ENCODE data around the gene CD300C.
"Not testable (repeated sequence)": the region's sequence is repeated elsewhere in the genome, so short reads cannot be mapped to it uniquely, and the experiment has no call there.

The CD300C gene

DNA sequence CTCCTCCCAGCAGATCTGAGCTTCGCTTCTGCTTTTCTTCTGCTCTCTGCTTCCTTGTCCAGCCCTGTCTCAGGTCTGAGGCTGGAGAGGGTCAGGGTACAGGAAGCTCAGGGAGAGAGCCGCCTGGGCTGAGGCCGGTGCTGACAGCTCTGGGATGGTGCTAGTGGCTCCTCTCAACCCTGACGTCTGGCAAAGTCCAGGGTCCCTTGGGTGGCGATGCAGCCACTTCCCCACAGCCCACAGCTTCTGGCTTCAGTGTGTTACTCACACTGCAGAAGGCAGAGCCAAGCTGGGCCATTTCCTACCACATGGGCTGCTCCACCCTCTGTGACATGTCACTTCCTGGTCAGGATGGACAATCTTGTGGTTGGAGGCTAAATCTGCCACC, at the start of gene CD300C:
Gene CD300C, minus strand, starts transcription at position 273 of the 388 bp plus-strand sequence. CDS start 333 bp downstream, outside the sequence.
- DNase-seq (ENCODE audit: low read depth), result no peak

- DNase-seq (ENCODE audit: low read depth), result no peak
Observed at GRCh38 chr17:74595037-74595750, 49.3 kb upstream of the CD300C start.

DNA sequence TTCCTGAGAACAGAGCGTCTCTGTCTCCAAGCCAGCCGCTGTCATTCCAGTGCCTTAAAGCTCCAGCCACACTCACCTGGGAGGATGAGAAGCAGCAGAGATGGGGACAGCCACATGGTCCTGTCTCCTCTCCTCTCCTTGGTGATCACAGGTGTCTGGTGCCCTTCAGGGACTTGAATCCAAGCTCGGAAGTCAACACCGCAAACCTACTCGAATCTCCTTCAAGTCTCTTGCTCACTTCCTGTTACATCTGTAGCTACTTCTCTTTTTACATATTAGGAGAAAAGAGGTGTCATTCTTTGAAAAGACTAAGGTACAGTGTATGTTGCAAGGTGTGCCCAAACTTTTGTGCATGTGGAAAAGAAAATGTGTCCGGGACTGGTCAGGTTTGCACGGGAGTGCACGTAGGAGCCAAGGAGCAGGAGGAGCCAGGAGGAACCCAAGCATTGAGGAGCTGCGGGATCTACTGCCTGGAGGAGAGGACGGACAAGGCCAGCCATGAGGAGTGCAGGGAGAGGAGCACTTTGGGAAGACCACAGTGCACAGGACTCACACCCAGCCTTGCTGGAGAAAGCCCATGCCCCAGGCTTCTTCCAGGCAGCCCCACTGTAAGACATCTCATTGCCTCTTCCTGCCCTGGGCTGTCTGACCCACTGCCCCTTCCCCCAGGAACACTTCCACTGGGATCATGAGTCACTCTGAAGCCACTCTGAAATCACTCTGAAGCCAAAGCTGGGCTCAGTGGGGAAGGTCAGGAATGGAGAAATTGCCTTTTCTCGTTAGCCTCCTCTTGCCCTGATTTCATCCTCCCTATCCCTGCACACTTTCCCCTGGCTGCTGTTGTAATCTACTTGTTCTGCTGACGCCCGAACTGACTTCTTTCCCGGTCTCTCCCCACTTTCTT, 46.4 kb upstream of the CD300C start, which contains the start of gene CD300LD:
Gene CD300LD, minus strand, starts transcription at position 197 of the 904 bp plus-strand sequence. Its CDS starts 81 bp downstream, at position 116.
- DNase-seq (ENCODE audit: low read depth), result no peak

DNA sequence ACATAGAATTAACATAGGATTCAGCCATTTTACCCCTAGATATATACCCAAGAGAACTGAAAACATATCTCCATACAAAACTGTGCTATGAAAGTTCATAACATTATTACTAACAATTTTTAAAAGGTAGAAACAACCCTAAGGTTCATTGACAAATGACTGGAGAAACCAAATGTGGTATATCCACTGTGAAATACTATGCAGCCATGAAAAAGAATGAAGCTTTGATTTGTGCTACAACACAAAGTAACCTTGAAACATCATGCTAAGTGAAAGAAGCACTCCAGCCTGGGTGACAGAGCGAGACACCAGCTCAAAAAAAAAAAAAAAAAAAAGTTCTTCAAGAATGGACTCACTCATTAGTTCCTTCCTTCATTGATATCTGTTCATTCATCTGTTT, 45.6 kb upstream of the CD300C start:
- no peak for DNase-seq (ENCODE audit: low read depth)

DNA sequence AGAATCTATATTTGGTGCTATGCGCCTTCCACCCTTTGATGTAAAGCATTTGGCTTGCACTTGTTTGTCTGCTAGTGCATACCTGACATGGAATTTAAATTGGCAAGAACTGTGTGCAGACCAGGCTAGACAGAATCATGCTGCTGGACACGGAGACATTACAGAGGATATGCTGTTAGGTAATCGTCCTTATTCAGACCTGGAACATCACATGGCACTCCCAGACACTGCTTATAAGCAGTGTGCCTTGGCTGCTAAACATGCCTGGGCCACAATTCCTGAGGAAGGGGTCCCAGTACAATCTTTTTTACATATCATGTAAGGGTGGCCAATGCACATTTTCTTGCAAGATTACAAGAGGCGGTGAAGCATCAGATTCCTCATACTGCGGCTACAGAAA, 39.8 kb upstream of the CD300C start:
- no peak for DNase-seq (ENCODE audit: low read depth)

- DNase-seq (ENCODE audit: low read depth), result no peak
Observed at GRCh38 chr17:74584292-74585060, 38.6 kb upstream of the CD300C start.

GRCh38 chr17:74582633-74583032, 36.7 kb upstream of the CD300C start:
- no peak for DNase-seq (ENCODE audit: low read depth)

DNA sequence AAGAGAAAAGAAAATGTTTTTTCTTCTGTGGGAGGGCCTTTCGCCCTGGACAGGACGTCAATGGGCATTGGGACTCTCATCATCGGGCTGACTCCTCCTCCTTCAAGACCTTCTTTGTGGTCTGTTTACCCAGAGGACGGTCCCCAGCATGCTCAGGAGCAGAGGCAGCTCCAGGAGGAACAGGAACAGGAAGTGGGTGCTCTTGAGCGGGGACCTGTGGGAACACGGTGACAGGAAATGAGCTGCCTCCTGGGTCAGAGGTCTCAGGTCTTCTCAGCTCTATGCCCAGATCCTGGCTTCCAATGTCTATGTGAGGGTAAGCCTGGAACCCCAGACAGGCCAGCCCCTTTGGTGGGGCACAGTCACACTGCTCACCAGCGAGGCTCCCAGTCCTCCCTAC, 34.0 kb upstream of the CD300C start:
- no peak for DNase-seq (ENCODE audit: low read depth)

DNA sequence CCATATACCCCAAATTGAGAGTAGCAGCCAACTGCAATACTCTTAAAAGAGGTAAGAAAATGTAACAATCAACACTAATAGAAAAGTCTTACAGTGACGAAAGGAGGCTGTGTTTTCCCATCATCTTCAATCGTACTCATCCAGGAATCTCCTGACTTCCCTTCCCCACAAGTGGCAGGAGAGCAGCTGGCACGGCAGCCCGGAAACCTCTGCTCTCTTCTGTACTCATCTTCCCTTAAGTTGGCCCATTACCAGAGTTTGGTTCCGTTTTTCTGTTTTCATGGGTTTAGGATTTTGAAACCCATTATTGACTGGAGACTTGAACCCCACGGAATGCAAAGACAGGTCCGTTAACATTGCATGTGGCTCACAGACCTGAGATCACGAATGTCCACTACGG, 33.1 kb upstream of the CD300C start:
- no peak for DNase-seq (ENCODE audit: low read depth)

GRCh38 chr17:74574489-74575142, 28.7 kb upstream of the CD300C start:
- no peak for DNase-seq (ENCODE audit: low read depth)

DNA sequence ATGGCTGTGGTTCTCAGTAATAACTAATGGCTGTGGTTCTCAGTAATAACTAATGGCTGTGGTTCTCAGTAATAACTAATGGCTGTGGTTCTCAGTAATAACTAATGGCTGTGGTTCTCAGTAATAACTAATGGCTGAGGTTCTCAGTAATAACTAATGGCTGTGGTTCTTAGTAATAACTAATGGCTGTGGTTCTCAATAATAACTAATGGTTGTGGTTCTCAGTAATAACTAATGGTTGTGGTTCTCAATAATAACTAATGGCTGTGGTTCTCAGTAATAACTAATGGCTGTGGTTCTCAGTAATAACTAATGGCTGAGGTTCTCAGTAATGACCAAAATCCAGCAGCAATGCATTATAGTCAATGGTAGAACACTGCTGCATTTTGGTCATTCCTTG, 27.7 kb upstream of the CD300C start:
- DNase-seq (ENCODE audit: low read depth), result not testable (repeated sequence)

DNA sequence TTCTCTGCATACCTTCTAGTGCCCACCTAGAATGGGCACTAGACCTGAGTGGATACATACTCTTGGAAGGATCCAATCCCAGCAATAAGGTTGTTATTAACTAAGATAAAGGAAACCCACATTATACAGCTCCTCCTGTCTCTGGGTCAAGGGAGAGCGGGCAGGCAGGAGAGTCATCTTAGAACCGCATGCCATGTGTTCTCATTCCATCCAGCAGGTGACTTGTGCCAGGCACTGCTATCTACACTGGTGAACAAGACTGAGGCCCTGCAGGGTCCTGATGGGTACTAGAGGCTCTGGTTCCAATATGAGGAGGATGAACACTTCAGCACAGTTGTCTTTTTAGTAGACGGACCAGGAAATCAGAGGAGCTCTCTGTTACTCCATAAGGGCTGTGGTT, 27.3 kb upstream of the CD300C start:
- no peak for DNase-seq (ENCODE audit: low read depth)

DNA sequence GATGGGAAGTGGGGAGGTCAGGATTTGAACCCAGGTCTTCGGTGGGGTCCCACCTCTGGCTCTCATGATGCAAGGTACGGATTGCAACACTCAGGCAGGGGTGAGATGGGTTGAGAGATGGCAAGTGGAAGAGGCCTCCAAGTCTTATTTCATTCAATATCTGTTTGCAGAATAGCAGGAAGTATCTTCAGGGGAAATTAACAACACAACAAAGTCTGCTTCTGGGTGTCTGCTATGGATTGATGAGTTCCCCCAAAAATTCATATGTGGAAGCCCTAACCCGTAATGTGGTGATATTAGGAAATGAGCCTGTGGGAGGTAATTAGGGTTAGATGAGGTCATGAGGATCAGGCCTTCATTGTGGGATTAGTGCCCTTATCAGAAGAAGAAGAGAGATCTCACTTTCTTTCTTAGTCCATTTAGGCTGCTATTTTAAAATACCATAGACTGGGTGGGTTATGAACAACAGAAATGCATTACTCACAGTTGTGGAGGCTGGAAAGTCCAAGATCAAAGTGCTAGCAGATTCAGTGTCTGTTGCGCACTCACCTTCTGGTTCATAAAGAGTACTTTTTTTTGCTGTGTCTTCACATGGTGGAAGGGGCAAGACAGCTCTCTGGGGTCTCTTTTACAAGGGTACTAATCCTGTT, 25.8 kb upstream of the CD300C start:
- DNase-seq (ENCODE audit: low read depth), result no peak

- no peak for DNase-seq (ENCODE audit: low read depth)
Observed at GRCh38 chr17:74569020-74570003, 23.4 kb upstream of the CD300C start.

DNA sequence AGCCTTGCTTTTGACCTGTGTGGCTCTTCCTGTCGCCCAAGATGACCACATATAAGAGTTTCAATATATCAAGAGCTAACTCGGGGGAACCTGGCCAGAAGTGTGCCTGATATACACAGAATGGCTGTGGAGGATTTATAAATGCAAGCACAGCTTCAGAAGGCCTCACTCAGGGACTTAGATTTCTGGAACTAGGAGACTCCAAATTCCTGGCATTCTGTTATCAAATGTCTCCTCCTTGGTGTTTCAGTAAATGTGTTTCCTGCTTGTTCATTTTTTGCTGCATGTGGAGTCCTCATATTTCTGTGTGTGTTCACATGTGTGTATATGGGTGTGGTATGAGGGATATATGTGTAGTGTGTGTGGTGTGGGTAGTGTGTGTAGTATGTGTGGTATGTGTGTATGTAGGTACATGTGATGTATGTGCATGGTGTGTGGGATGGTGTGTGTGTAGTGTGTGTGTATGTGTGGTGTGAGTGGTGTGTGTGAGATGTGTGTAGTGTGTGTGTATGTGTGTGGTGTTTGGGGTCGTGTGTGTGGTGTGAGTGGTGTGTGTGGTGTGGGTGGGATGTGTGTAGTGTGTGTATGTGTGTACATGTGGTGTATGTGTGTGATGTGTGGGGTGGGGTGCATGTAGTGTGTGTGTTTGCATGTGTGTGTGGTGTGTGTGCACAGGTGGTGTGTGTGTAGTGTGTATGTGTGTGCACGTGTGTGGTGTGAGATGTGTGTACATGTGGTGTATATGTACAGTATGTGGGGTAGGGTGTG, 22.4 kb upstream of the CD300C start:
- DNase-seq (ENCODE audit: low read depth), result no peak

DNA sequence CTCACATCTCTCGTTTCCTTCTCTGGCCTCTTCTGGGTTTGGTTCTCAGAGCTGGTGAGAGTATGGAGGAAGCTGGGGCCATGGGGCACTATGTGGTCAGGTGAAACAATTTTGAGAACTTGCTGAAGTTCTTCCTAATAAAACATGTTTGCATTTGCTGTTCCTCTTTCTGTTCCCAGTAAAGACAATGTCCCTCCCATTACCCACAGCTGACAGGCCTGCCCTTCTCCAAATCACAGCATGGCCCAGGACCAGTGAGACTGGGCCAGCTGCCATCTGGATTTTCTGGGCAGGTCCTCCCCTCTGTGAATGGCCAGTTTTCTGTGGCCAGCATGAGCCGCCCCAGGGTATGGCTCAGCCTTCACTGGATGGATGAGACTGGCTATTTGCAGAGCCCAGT, 21.5 kb upstream of the CD300C start, which contains the start of gene CD300H:
Gene CD300H, minus strand, starts transcription at position 113 of the 400 bp plus-strand sequence.
- DNase-seq (ENCODE audit: low read depth), result no peak

DNA sequence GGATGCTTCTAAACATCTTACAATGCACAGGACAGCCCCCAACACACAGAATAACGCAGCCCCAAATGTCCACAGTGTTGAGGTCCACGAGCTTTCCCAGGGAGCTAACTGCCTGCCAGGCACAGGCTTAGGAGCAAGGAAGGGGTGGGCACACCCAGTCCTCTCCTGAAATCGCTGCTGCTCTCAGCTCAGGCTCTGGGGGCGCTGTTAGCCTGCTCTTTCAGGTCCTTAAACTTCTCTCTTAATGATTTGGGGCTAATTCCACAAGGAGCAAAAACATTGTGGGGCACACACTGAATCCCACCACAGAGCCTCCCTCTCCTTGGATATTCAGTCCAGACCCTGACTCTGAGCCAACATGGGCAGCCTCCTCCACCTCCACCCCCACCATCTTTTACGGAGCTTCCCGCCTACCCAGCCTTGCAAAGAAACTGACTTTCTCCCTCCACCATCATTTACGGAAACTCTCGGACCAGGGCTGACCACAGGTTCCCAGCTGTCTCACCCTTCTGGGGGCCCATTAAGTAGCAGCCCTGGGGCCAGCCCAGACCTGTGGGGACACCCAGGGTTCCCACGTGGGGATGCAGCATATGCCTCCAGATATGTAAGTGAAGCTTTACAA, 20.3 kb upstream of the CD300C start:
- no peak for DNase-seq (ENCODE audit: low read depth)

- DNase-seq (ENCODE audit: low read depth), result no peak
Observed at GRCh38 chr17:74565126-74565525, 19.2 kb upstream of the CD300C start.

GRCh38 chr17:74563358-74563757, 17.4 kb upstream of the CD300C start:
- no peak for DNase-seq (ENCODE audit: low read depth)
